Tibial nerve (tissue), 4 donors: Measurements from ENCODE around the gene DAP. TPM values are rescaled to one million over a fixed set of nuclear protein-coding genes. Genes with fewer than 3 reads are reported as not detected.

Experiments used
- DNase-seq, 2 donors: peaks; one replicate each; pipeline ENCODE4 v3.0.0-alpha.2; 2019; ENCODE audit warnings: low spot score in 2 of 2
- H3K27ac ChIP-seq, 4 donors: fragments of 200-600 bp; sonication (generic) in 3 of 4; one replicate each; pipeline ENCODE4 v1.5.1; 2017 to 2019; ENCODE audit warnings: mild to moderate bottlenecking in 1 of 4
- H3K27me3 ChIP-seq, 2 donors: fragments of 200-600 bp; sonication (generic) in 1 of 2; one replicate each; pipeline versions ENCODE4 v1.5.1 to v1.6.0; 2017 to 2019
- H3K36me3 ChIP-seq, 3 donors: fragments of 200-600 bp; sonication (generic); one replicate each; pipeline ENCODE4 v1.5.1; 2018 to 2019
- H3K4me1 ChIP-seq, 4 donors: fragments of 200-600 bp; sonication (generic) in 3 of 4; one replicate each; pipeline ENCODE4 v1.5.1; 2017 to 2019
- H3K4me3 ChIP-seq, 4 donors: fragments of 200-600 bp; sonication (generic) in 3 of 4; one replicate each; pipeline ENCODE4 v1.5.1; 2017 to 2019; ENCODE audit warnings: mild to moderate bottlenecking in 1 of 4, moderate library complexity in 1 of 4
- H3K9me3 ChIP-seq, 4 donors: fragments of 200-600 bp; sonication (generic) in 3 of 4; one replicate each; pipeline ENCODE4 v1.5.1; 2017 to 2019
- CTCF ChIP-seq, 5 experiments: fragments of 200-600 bp in 3 of 5; fragments of 450-650 bp in 2 of 5; sonication (generic) in 3 of 5; IDR thresholded peaks; one replicate each; pipeline ENCODE4 v1.5.1; 2016 to 2019; ENCODE audit warnings: antibody characterized with exemption in 5 of 5, mild to moderate bottlenecking in 3 of 5, moderate library complexity in 2 of 5
- EP300 ChIP-seq, 2 donors: sonication (generic); formaldehyde crosslinking; IDR thresholded peaks; one replicate each; pipeline ENCODE4 v1.6.1; 2017; ENCODE audit warnings: antibody characterized with exemption in 2 of 2, mild to moderate bottlenecking in 1 of 2
- POLR2A ChIP-seq, 2 donors: fragments of 450-650 bp; IDR thresholded peaks; one replicate each; pipeline ENCODE4 v1.6.1; 2017; ENCODE audit warnings: antibody characterized with exemption in 2 of 2, mild to moderate bottlenecking in 2 of 2, moderate library complexity in 2 of 2
- WGBS, 2 donors: methylation state at CpG; one replicate each; pipeline ENCODE4 v1.1.5; 2018; 5-methylcytosine and 5-hydroxymethylcytosine counted together
- total RNA-seq, 4 donors: library from RNA; depleted of rRNA; stranded (reverse); fragments of >200 nt; gene quantifications; one replicate each; pipeline ENCODE4 v1.1.0, GENCODE V29; 2016

Gene DAP
- total RNA-seq, 4 donors from 2014 or later, result 43.0 to 77.7 (median 50.0) TPM

GRCh38 chr5:10661401-10661800, 99.6 kb downstream of the DAP start:
- TF ChIP-seq CTCF (IDR thresholded peaks at IDR 0.05) (no peak), POLR2A (IDR thresholded peaks at IDR 0.05) (no peak), EP300 (IDR thresholded peaks at IDR 0.05) (no peak)
- no peak overlapping the region for H3K27ac ChIP-seq
- H3K9me3 ChIP-seq, result no peaks in the 10 kb centered on the region
- DNase-seq, result no peak
- H3K27me3 ChIP-seq, result no peaks in the 10 kb centered on the region
- peaks cover 0 to 3% (median 0%) of the 10 kb centered on the region in 3 donors for H3K36me3 ChIP-seq
- WGBS, 2 donors, result 92 to 95% methylated on average over 13 of the region's 13 CpGs
- no peak overlapping the region for H3K4me3 ChIP-seq
- peaks cover 0 to 9% (median 0%) of the 10 kb centered on the region in 4 donors for H3K4me1 ChIP-seq

- Histone ChIP-seq H3K4me1 (peaks cover 0 to 9% (median 0%) of the 10 kb centered on the region in 4 donors), H3K27ac (no peak overlapping the region), H3K4me3 (no peak overlapping the region), H3K36me3 (peaks cover 0 to 8% (median 0%) of the 10 kb centered on the region in 3 donors), H3K27me3 (no peaks in the 10 kb centered on the region), H3K9me3 (no peaks in the 10 kb centered on the region)
- no peak for DNase-seq
- WGBS, 2 donors, result 91% methylated on average over 12 to 15 of the region's 15 CpGs
- TF ChIP-seq EP300 (IDR thresholded peaks at IDR 0.05) (no peak), POLR2A (IDR thresholded peaks at IDR 0.05) (no peak), CTCF (IDR thresholded peaks at IDR 0.05) (no peak)
Measured at GRCh38 chr5:10660720-10661387, 100.2 kb downstream of the DAP start.

GRCh38 chr5:10660135-10660534, 100.9 kb downstream of the DAP start:
- no peak for DNase-seq
- H3K4me1 ChIP-seq, result peaks cover 0 to 9% (median 0%) of the 10 kb centered on the region in 4 donors
- no peaks in the 10 kb centered on the region for H3K27me3 ChIP-seq
- no peak overlapping the region for H3K27ac ChIP-seq
- no peak overlapping the region for H3K4me3 ChIP-seq
- WGBS, 2 donors, result 81 to 90% methylated on average over 3 of the region's 3 CpGs
- TF ChIP-seq CTCF (IDR thresholded peaks at IDR 0.05) (no peak), POLR2A (IDR thresholded peaks at IDR 0.05) (no peak), EP300 (IDR thresholded peaks at IDR 0.05) (no peak)
- H3K36me3 ChIP-seq, result peaks cover 0 to 15% (median 0%) of the 10 kb centered on the region in 3 donors
- no peaks in the 10 kb centered on the region for H3K9me3 ChIP-seq

GRCh38 chr5:10658265-10658664, 102.8 kb downstream of the DAP start:
- H3K36me3 ChIP-seq, result peaks cover 0 to 19% (median 0%) of the 10 kb centered on the region in 3 donors
- H3K27me3 ChIP-seq, result no peaks in the 10 kb centered on the region
- TF ChIP-seq EP300 (IDR thresholded peaks at IDR 0.05) (no peak), CTCF (IDR thresholded peaks at IDR 0.05) (no peak), POLR2A (IDR thresholded peaks at IDR 0.05) (no peak)
- no peaks in the 10 kb centered on the region for H3K9me3 ChIP-seq
- 79 to 94% methylated on average over 4 of the region's 4 CpGs for WGBS, 2 donors
- DNase-seq, result no peak
- no peak overlapping the region for H3K4me3 ChIP-seq
- no peak overlapping the region for H3K27ac ChIP-seq
- H3K4me1 ChIP-seq, result peaks cover 0 to 17% (median 0%) of the 10 kb centered on the region in 4 donors

GRCh38 chr5:10655972-10656830, 104.8 kb downstream of the DAP start:
- 81 to 83% methylated on average over 18 of the region's 18 CpGs for WGBS, 2 donors
- Histone ChIP-seq H3K36me3 (peaks cover 0 to 19% (median 0%) of the 10 kb centered on the region in 3 donors), H3K9me3 (no peaks in the 10 kb centered on the region), H3K4me3 (no peak overlapping the region), H3K27ac (no peak overlapping the region), H3K4me1 (peaks cover 0 to 29% (median 4%) of the 10 kb centered on the region in 4 donors), H3K27me3 (no peaks in the 10 kb centered on the region)
- no peak for DNase-seq
- TF ChIP-seq CTCF (IDR thresholded peaks at IDR 0.05) (no peak), EP300 (IDR thresholded peaks at IDR 0.05) (no peak), POLR2A (IDR thresholded peaks at IDR 0.05) (no peak)
